HG03039 (cell line): ENCODE data around the gene HDAC6.
"Not testable (repeated sequence)": the region's sequence is repeated elsewhere in the genome, so short reads cannot be mapped to it uniquely, and the experiment has no call there.

ENCODE experiments used
- ATAC-seq: cut with Tn5 transposase; IDR thresholded peaks from one replicate; pipeline ENCODE4 v1.9.1; 2021; ENCODE audit warnings: mild to moderate bottlenecking, moderate library complexity; ENCODE audit not compliant: unreplicated experiment

HDAC6 gene

GRCh38 chrX:48789366-48790220 is 12.3 kb upstream of the HDAC6 start:
- no peak for ATAC-seq

GRCh38 chrX:48790477-48790876 is 11.4 kb upstream of the HDAC6 start:
- ATAC-seq = no peak

- ATAC-seq = no peak
Observed at GRCh38 chrX:48791063-48791820, 10.6 kb upstream of the HDAC6 start.

- no peak for ATAC-seq
Observed at GRCh38 chrX:48792219-48792618, 9.6 kb upstream of the HDAC6 start.

- ATAC-seq = no peak
Observed at GRCh38 chrX:48793935-48794334, 7.9 kb upstream of the HDAC6 start.

- no peak for ATAC-seq
Observed at GRCh38 chrX:48794340-48794910, 7.4 kb upstream of the HDAC6 start.

GRCh38 chrX:48794911-48795515 is 6.9 kb upstream of the HDAC6 start:
- no peak for ATAC-seq

- ATAC-seq = no peak
Observed at GRCh38 chrX:48798318-48798717, 3.5 kb upstream of the HDAC6 start.

GRCh38 chrX:48800574-48801279 is 1.1 kb upstream of the HDAC6 start:
- no peak for ATAC-seq

GRCh38 chrX:48802089-48802904 is 430 bp downstream of the HDAC6 start:
- ATAC-seq = peak; percentile 32

- ATAC-seq = no peak
Observed at GRCh38 chrX:48802905-48803200, 986 bp downstream of the HDAC6 start.

GRCh38 chrX:48806081-48806480 is 4.2 kb downstream of the HDAC6 start:
- no peak for ATAC-seq

GRCh38 chrX:48813644-48814043 is 11.8 kb downstream of the HDAC6 start:
- no peak for ATAC-seq

GRCh38 chrX:48814722-48815121 is 12.9 kb downstream of the HDAC6 start:
- ATAC-seq = no peak

GRCh38 chrX:48815266-48815665 is 13.4 kb downstream of the HDAC6 start:
- no peak for ATAC-seq

GRCh38 chrX:48816014-48816810 is 14.3 kb downstream of the HDAC6 start:
- ATAC-seq = no peak

- ATAC-seq = no peak
Observed at GRCh38 chrX:48818098-48818497, 16.2 kb downstream of the HDAC6 start.

GRCh38 chrX:48818866-48819265 is 17.0 kb downstream of the HDAC6 start:
- ATAC-seq = no peak

- ATAC-seq = not testable (repeated sequence)
Observed at GRCh38 chrX:48819394-48819793, 17.5 kb downstream of the HDAC6 start.
